HUDEP-2 (cell line): ENCODE data around the gene SLC30A2.

Experiments used
- DNase-seq, 76 experiments: peaks; one replicate each; lab custom pipeline; 2025; ENCODE audit not compliant: unreplicated experiment in 76 of 76; lab: John Stamatoyannopoulos, UW

The SLC30A2 gene

DNA sequence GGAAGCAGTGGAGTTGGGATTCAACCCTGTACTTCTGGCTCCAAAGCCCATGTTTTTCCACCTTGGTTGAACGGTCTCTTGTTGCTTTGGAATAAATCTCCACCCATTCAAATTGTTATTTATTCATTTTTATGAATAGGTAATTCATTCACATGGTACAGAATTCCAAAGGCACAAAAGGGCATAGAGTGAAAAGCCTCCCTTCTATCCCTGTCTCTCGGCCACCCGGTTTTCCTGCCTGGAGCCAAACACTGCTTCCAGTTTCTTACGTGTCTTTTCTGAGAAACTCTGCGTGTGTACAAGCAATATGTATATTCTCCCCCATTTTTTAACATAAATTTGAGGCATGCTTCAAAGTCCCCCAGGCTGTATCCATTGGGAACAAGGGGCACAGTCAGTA is 20.4 kb downstream of the SLC30A2 start:
- no peak for DNase-seq

DNA sequence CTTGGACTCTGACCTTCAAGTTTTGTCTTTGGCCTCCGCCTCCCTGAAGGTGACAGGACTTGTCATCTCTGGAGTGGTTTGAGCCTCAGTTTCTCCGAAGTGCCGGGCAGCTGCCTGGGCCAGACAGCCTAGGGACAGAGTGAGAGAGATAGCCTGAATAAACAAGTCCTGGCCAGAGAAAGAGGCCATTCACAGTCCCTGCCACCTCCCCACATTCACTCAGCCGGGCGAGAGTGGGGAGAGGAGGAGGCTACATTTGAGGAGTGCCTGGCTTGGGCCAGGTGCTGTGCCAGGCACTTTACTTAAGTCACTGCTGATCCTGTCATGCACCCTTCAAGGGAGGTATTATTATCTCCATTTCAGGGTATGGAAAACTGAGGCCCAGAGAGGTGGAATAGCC is 20.9 kb downstream of the SLC30A2 start:
- no peak for DNase-seq

DNA sequence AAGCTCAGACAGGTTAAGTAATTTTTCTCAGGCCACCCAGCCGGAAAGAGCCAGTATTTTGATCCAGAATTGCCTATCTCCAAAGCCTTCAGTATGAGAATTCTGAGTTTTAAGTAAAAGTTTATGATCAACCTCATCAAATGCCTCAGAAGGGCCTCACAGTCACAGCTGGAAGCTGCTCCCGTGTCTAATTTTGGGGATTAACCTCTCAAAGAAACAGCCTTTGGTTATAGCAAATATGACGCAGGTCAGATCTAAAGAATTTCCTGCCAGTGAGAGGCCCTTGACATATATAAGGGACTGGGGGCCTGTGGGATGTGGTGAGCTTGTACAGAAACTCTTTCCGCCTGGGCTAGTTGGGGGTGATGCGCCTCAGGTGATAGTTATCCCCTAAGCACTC is 22.1 kb downstream of the SLC30A2 start:
- DNase-seq: no peak

GRCh38 chr1:26023009-26023408 is 22.9 kb downstream of the SLC30A2 start:
- no peak for DNase-seq

GRCh38 chr1:26022404-26022779 is 23.5 kb downstream of the SLC30A2 start:
- no peak for DNase-seq

- DNase-seq: no peak
Observed at GRCh38 chr1:26021647-26022403, 24.1 kb downstream of the SLC30A2 start, which contains the start of gene EXTL1. Gene EXTL1, plus strand, starts transcription at chr1:26021775. Its CDS starts 872 bp downstream, at chr1:26022647.

- DNase-seq: no peak
Observed at GRCh38 chr1:26020941-26021646, 24.8 kb downstream of the SLC30A2 start.

- no peak for DNase-seq
Observed at GRCh38 chr1:26020330-26020768, 25.6 kb downstream of the SLC30A2 start.

DNA sequence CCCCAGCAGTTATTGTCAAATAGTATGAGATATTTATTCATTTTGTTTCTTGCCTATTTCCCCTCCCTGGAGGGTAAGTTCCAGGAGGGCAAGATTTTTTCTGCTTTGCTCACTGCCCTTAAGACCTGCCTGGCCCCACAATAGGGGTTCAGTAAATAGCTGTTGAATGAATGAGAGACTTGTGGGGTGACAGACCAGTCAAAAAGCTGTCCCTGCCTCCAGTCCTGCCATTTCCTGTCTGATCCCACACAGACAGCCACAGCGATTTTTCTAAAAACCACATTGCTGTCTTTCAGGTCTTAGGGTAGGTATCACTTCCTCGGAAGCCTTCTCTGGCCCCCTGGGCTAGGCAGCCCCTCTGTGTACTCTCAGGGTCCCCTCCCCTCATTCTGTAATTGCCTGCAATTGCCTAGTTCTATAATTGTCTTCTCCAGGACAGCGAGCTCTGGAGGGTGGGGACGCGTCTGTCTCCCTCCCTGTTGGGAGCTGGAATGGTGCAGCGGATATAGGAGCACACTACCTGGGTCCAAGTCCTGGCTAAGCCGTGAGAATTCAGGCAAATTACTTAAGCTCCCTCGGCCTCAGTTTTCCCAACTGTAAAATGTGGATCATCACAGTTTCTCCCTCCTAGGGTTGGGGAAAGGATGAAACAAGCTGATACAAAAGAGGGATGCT is 26.1 kb downstream of the SLC30A2 start:
- no peak for DNase-seq

- DNase-seq: no peak
Observed at GRCh38 chr1:26017606-26018005, 28.3 kb downstream of the SLC30A2 start.

GRCh38 chr1:26016953-26017545 is 28.9 kb downstream of the SLC30A2 start:
- no peak for DNase-seq

GRCh38 chr1:26016258-26016952 is 29.5 kb downstream of the SLC30A2 start:
- no peak for DNase-seq

DNA sequence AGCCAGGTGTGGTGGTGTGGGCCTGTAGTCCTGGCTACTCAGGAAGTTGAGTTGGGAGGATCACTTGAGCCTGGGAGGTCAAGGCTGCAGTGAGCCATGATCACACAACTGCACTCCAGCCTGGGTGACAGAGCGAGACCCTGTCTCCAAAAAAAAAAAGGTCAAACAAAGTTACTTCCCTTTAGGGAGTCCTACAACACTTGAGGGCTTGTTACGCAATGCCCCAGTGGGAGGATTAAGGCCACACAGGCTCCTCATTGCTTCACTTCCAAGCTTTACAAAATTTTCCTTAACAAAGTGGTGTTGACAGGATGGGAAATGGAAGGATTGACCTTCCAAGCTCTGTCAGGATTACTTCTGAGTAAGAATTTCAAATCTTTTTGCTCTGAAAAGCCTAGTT is 30.6 kb downstream of the SLC30A2 start:
- no peak for DNase-seq

- no peak for DNase-seq
Observed at GRCh38 chr1:26014179-26014578, 31.7 kb downstream of the SLC30A2 start.

DNA sequence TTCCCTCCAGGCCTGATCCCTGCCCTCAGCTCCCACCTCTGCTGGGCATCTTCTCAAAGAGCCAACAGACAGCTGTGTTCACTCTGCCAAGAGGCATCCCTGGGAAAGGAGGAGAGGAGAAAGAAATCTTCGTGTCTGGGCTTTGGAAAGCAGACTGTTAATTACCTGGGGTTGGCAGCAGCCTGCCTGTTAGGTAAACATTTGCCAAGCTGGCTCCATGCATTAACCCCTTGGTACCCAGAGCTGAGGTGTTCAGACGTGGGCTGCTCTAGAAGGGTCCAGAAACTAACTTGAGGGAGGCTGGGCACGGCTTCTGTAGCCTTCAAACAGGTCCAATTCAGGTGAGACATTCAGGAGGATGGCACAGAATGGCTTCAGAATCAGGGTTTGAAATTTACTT is 33.1 kb downstream of the SLC30A2 start:
- DNase-seq: no peak

GRCh38 chr1:26010825-26011224 is 35.1 kb downstream of the SLC30A2 start:
- no peak for DNase-seq

GRCh38 chr1:26009796-26010447 is 36.0 kb downstream of the SLC30A2 start:
- no peak for DNase-seq

DNA sequence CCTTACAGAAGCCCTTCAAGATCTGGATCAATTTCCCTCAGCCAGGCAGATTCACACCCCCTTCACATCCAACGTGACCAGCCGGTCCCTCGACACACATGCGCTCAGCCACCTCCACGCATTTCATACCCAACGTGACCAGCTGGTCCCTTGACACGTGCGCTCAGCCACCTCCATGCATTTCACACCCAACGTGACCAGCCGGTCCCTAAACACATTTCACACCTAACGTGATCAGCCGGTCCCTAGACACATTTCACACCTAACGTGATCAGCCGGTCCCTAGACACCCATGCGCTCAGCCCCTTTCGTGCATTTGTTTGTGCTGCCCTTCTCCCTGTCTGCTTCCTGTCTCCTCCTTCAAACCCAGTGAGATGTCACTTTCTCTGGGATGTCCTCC is 39.2 kb downstream of the SLC30A2 start:
- DNase-seq: no peak

GRCh38 chr1:26005434-26006105 is 40.3 kb downstream of the SLC30A2 start:
- no peak for DNase-seq

DNA sequence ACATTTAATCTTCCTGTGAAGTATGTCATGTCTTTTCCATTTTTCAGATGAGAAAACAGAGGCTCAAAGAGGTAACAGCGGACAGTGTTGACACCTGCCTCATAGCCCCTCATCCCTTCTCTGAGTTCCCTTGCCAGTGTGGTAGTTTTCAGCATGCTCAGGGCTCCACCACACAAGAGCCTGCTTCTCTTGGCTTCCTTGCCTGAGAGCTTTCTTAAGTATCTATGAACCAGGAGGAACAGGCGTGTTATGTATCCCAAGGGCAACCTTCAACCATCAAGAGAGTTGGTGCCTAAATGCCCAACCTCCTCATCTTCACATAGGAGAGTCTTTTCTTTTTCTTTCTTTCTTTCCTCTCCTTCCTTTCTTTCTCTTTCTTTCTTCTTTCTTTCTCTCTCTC is 42.2 kb downstream of the SLC30A2 start:
- no peak for DNase-seq
